ENCODE results near the gene BARHL2. TPM values are rescaled to one million over a fixed set of nuclear protein-coding genes. Genes with fewer than 3 reads are reported as not detected.

Gene BARHL2
- total RNA-seq, 4 donors from 2014 or later: not detected

GRCh38 chr1:90705956-90706355 is 11.1 kb downstream of the BARHL2 start:
- Histone ChIP-seq H3K27me3 (peaks cover 97% of the 10 kb centered on the region), H3K4me3 (no peak overlapping the region), H3K9me3 (no peaks in the 10 kb centered on the region), H3K27ac (no peak overlapping the region), H3K36me3 (no peaks in the 10 kb centered on the region), H3K4me1 (peaks cover 3 to 18% (median 13%) of the 10 kb centered on the region in 4 donors)
- in situ Hi-C loops (cut with MboI; ENCODE audit: low pct_ligation_motif_present in 1 of 4, low pct_unique_long_range_greater_than_20kb in 1 of 4, low sequenced_read_pairs in 3 of 4) (no loop called here), intact Hi-C loops (cut with DNase I; ENCODE audit: low total_unique reads) (no loop called here)
- 22 to 35% methylated on average over 7 to 8 of the region's 8 CpGs for WGBS, 2 donors (ENCODE audit: low coverage in 1 of 2)
- no peak for DNase-seq
- no peak for TF ChIP-seq POLR2A (IDR thresholded peaks at IDR 0.05)
- no peak for TF ChIP-seq EP300 (IDR thresholded peaks at IDR 0.05; ENCODE audit: low read depth)
- no peak for TF ChIP-seq POLR2AphosphoS5 (IDR thresholded peaks at IDR 0.05)
- TF ChIP-seq CTCF (IDR thresholded peaks at IDR 0.05): no peak

GRCh38 chr1:90704817-90705216 is 12.3 kb downstream of the BARHL2 start:
- Histone ChIP-seq H3K4me1 (peaks cover 3 to 15% (median 12%) of the 10 kb centered on the region in 4 donors), H3K36me3 (no peaks in the 10 kb centered on the region), H3K27ac (no peak overlapping the region), H3K9me3 (no peaks in the 10 kb centered on the region), H3K27me3 (peaks cover 97% of the 10 kb centered on the region), H3K4me3 (no peak overlapping the region)
- TF ChIP-seq CTCF (IDR thresholded peaks at IDR 0.05) (no peak), EP300 (IDR thresholded peaks at IDR 0.05; ENCODE audit: low read depth) (no peak), POLR2AphosphoS5 (IDR thresholded peaks at IDR 0.05) (no peak), POLR2A (IDR thresholded peaks at IDR 0.05) (no peak)
- intact Hi-C loops (cut with DNase I; ENCODE audit: low total_unique reads) (no loop called here), in situ Hi-C loops (cut with MboI; ENCODE audit: low pct_ligation_motif_present in 1 of 4, low pct_unique_long_range_greater_than_20kb in 1 of 4, low sequenced_read_pairs in 3 of 4) (no loop called here)
- WGBS, 2 donors (ENCODE audit: low coverage in 1 of 2): 13 to 27% methylated on average over 2 to 14 of the region's 14 CpGs
- DNase-seq: no peak

- no peak for DNase-seq
- intact Hi-C loops (cut with DNase I; ENCODE audit: low total_unique reads): no loop called here
- WGBS, 2 donors (ENCODE audit: low coverage in 1 of 2): 65 to 86% methylated on average over 3 of the region's 3 CpGs
These were observed 22.3 kb downstream of the BARHL2 start for GRCh38 chr1:90694846-90695245.

DNA sequence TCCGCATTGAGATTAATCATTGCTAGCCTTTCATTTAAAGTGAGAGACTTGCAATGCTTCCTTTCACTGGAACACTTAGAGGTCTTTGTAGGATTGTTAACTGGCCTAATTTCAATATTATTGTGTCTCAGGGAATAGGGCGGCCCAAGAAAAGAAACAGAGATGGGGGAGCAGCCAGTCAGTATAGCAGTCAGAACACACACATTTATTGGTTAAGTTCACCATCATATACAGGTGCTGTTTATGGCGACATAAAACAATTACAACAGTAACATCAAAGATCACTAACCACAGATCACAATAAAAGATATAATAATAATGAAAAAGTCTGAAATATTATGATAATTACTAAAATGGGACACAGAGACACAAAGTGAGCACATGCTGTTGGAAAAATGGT is 29.4 kb downstream of the BARHL2 start:
- Histone ChIP-seq H3K36me3 (no peaks in the 10 kb centered on the region), H3K27me3 (peaks cover 23% of the 10 kb centered on the region), H3K4me1 (no peaks in the 10 kb centered on the region), H3K4me3 (no peak overlapping the region), H3K27ac (no peak overlapping the region), H3K9me3 (no peaks in the 10 kb centered on the region)
- no peak for DNase-seq
- in situ Hi-C loops (cut with MboI; ENCODE audit: low pct_ligation_motif_present in 1 of 4, low pct_unique_long_range_greater_than_20kb in 1 of 4, low sequenced_read_pairs in 3 of 4): no loop called here
- TF ChIP-seq POLR2AphosphoS5 (IDR thresholded peaks at IDR 0.05) (no peak), CTCF (IDR thresholded peaks at IDR 0.05) (no peak), POLR2A (IDR thresholded peaks at IDR 0.05) (no peak), EP300 (IDR thresholded peaks at IDR 0.05; ENCODE audit: low read depth) (no peak)
- WGBS, 2 donors (ENCODE audit: low coverage in 1 of 2): 33 to 54% methylated on average over 3 of the region's 3 CpGs
- intact Hi-C loops (cut with DNase I; ENCODE audit: low total_unique reads): no loop called here

More at GRCh38 chr1:90694846-90695245, 22.3 kb downstream of the BARHL2 start:
- Histone ChIP-seq H3K27ac (no peak overlapping the region), H3K4me3 (no peak overlapping the region), H3K27me3 (peaks cover 49% of the 10 kb centered on the region), H3K36me3 (no peaks in the 10 kb centered on the region), H3K4me1 (no peaks in the 10 kb centered on the region), H3K9me3 (no peaks in the 10 kb centered on the region)
- in situ Hi-C loops (cut with MboI; ENCODE audit: low pct_ligation_motif_present in 1 of 4, low pct_unique_long_range_greater_than_20kb in 1 of 4, low sequenced_read_pairs in 3 of 4): no loop called here
- TF ChIP-seq EP300 (IDR thresholded peaks at IDR 0.05; ENCODE audit: low read depth) (no peak), CTCF (IDR thresholded peaks at IDR 0.05) (no peak), POLR2A (IDR thresholded peaks at IDR 0.05) (no peak), POLR2AphosphoS5 (IDR thresholded peaks at IDR 0.05) (no peak)
